Middle frontal gyrus (tissue), 1 donor: ENCODE measurements around the gene COQ5.
"Not testable (repeated sequence)": the region's sequence is repeated elsewhere in the genome, so short reads cannot be mapped to it uniquely, and the experiment has no call there.

Experiments
- DNase-seq: peaks from one replicate; pipeline ENCODE4 v3.0.0-alpha.2; 2015; ENCODE audit warnings: low spot score; ENCODE audit errors: extremely low spot score

COQ5 gene

DNA sequence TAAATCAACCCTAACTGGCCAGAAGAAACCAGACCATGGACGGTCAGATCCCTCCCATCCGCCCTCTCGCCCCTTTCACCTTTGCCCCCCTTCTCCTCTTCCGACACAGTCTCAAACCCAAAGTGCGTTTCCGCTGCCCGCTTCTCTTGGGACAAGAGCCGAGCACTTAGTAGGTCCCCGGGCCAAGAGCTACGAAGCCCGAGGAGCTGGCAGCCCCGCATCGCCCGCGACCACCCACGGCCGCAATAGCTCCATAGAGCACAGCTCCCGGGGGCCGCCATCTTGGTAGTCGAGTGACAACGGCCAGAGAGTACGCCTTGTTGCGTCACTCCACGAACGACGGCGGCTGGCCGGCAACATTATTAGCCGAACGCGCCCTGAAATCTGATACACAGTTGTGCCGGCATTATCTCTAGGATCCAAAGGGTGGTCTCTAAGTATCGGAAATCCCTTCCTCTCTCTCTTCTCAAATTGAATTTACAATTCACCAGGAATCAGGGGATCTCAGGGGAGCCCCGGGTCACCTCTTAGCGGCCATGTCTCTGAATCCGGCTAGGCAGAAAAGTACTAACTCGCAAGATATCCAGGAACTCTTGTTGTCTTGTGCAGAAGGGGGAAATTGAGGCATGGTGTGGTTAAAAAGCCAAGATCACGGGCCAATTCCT is at the start of gene COQ5:
Gene COQ5, minus strand, starts transcription at position 298 of the 665 bp plus-strand sequence. Its CDS starts 17 bp downstream, at position 281.
- DNase-seq: peak; percentile 87

DNA sequence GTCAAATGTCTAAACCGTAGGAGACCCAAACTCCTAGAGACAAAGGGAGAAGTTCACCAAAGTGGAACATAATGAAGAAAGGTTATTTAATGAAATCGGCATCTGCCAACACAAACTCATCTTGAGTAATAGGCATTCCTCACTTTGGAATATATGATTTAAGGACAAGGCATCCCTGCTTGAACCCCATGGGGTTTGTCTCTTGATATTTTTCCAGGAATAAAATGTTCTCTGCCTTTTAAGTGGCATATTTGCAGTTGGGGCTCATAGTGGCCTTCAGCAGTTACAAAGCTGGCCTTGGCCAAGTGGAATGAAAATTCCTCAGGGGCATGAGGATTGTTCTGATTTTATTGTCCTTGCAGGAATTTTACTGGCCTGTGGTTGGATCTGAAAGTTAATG is 45.1 kb upstream of the COQ5 start:
- no peak for DNase-seq

DNA sequence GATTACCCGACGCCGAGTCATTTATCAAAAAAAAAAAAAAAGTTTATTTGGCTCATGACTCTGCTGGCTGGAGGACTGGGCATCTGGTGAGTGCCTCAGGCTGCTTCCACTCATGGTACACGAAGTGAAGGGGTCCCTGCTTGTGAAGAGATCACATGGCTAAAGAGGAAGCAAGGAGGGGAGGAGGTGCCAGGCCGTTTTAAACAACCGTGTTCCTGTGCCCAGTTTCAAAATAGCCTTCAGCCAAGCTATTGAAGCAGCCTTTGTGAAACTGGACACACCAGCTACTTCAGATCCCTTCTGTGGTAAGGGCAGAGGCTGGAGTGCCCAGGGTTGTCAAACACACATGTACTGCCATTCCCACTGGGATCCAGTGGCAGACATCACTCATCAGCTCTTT is 44.6 kb upstream of the COQ5 start:
- DNase-seq: no peak

DNA sequence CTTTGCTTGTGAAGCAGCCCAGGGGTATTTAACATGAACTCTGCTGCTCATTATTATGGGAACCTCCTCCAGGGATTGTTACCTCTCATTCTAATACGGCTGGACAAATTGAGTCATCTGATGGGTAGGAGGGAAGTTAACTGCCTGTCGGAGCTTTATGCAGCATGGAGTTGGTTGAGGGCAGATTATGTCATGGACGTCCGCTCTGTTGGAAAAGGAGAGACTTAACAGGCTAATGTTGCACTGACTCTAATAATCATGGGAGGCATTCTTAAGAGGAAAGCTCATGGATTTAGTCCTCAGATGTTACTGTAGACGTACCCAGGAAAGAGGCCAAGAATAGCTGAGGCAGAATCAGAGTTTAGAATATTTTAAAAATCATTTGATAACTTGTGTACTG is 42.3 kb upstream of the COQ5 start:
- no peak for DNase-seq

DNA sequence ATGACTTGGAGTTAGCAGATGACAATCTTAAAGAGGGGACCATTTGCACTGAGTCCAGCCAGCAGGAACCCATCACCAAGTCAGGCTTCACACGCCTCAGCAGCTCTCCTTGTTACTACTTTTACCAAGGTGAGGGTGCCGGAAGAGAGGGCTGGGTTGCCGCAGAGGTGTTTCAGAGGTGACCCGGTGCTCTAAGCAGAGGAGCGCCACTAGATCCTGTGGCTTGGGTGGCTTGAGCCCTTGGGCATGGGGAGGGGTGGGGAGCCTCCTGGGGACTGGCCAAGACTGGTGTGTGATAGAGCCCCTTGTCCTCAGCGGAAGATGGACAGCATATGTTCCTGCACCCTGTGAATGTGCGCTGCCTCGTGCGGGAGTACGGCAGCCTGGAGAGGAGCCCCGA is 34.5 kb upstream of the COQ5 start:
- DNase-seq: no peak

GRCh38 chr12:120562906-120563305 is 33.9 kb upstream of the COQ5 start:
- no peak for DNase-seq

DNA sequence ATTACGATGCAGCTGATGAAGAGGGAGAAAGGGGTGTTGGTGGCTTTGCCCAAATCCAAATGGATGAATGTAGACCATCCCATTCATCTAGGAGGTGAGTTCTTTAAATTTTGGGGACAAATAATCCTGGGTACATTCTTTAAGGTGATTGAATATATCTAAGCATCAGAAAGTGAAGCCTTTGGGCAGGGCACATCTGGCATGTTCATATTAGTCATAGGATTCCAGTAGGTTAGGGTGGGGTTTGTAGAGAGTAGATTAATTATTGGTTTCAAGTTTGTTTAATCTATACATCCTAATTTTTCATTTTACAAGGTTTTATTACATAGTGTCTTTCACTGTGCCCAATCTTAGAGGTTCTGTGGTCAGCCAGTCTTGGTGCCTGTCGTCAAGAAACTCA is 28.6 kb upstream of the COQ5 start:
- no peak for DNase-seq

DNA sequence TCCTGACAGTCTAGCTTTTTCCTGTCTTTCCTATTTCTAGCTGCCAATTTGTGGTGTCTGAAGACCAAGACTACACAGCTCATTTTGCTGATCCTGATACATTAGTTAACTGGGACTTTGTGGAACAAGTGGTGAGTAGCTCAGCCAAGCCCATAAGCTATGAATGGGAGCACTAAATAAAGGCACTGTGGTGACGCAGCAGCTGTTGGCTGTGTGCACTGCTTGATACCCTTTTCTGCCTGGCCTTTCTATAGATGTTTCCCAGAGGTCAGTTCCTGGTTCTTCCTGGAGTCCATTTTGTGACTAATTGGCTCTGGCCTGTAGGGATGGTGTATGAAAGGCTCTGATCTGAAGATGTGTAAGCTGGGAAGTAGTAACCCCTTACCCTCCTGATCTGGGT is 25.7 kb upstream of the COQ5 start:
- DNase-seq: no peak

DNA sequence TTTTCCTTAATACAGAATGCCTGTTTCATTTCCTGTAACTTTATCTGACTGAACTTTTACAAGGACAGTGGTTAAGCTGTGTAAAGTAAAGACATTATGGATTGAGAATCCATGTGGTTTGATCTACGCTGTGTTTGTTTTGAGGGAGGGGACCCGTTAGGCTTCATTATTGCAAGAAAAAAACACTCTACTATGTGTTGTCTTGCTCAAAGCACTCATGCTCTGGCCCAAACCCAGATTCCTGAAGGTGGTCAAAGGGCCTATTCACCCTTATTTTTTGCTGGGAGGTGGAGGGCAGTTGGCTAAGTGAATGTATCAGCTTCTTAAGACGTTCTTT is 17.1 kb upstream of the COQ5 start:
- no peak for DNase-seq

GRCh38 chr12:120544691-120545090 is 15.7 kb upstream of the COQ5 start:
- no peak for DNase-seq

DNA sequence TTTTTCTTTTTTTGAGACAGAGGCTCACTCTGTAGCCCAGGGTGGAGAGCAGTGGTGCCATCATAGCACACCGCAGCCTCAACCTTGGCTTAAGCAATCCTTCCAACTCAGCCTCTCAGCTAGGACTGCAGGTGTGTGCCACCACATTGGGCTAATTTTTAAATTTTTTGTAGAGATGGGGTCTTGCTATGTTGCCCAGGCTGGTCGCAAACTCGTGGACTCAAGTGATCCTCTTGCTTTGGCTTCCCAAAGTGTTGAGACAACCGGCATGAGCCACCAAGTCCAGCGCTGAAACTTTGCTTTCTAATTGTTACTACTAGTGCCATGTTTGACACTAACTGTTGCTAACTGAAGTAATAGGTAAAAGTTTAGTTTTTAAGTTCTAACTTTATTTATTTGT is 13.2 kb upstream of the COQ5 start:
- no peak for DNase-seq

GRCh38 chr12:120540445-120540844 is 11.5 kb upstream of the COQ5 start:
- no peak for DNase-seq

DNA sequence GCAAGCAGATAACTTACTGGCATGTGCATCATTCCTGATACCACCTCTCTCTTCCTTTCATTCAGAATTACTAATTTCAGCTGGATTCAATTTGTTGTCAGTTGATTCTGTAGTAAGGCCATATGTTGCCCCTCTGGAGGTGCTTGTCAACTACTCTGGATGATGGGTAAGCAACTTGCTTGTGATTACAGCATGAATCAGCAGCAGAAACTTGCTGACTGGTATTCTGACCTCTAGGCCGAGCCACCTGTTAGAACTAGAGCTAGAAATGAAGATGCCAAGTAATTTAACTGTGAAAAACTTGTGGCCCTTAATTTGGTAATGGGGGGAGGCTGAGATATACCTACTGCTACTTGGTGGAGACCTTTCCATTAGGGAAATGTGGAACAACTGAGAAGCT is 10.3 kb upstream of the COQ5 start:
- DNase-seq: no peak

DNA sequence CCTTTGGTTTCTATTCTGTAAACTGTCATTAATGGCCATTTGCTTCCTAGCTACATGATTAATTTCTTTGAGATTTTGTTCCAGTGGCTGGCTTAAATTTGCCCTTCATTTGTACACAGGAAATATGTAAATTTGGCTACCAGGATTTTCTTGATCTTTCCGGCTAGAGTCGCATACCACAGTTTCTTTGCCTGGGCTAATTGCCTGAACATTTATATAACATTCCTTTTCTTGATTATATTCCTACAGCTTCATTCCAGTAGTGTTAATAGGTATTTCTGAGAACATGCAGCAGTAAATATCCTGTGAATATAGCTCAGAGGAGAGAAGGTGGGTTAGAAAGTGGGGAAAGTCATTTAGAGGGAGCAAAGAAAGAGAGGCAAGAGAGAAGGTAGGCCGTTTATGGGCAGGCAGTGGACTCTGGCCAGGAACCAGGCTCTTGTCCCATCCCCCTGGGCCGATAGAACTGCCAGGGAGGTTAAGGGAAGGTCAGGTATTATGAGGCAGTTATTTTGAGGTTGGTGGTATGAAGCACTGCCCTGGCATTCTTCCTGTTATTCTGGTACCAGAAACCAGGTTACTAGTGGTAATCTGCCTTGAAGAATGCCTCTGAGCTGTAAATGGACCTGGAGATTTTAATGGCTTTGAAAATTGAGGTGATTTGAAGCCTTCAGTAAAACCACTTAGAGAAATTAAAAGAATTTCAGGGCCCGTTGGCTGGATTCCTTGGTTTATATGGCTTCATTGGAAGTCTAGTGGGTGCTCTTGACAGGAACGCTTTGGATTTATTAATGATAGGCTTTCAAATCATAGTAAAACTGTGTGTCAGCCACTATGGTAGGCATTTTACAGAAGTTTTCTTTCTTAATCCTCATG is 9.6 kb upstream of the COQ5 start:
- no peak for DNase-seq

DNA sequence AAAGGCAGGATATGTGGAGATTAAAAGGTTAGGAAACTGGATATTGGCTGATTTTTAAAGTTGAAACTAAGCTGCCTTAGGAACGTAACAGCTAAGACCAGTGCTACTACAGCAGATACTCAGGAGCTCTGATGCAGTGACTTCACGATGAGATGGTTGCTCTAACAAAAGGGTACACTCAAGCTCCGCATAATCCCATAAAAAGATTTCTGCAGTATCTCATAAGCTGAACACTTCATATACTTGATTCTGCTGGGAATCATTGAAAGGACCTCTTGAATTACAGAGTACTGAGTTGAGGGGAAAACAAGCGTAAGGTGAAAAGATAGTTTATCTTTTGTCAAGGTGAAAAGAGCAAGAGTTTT is 8.9 kb upstream of the COQ5 start:
- no peak for DNase-seq

GRCh38 chr12:120536064-120536791 is 7.3 kb upstream of the COQ5 start:
- no peak for DNase-seq

- no peak for DNase-seq
Measured at GRCh38 chr12:120534703-120535655, 6.0 kb upstream of the COQ5 start.

GRCh38 chr12:120534203-120534702 is 5.3 kb upstream of the COQ5 start, which contains the start of gene RNF10:
Gene RNF10, plus strand, starts transcription at chr12:120534356. Its CDS starts 456 bp downstream, at chr12:120534812.
- peak; percentile 44 for DNase-seq

DNA sequence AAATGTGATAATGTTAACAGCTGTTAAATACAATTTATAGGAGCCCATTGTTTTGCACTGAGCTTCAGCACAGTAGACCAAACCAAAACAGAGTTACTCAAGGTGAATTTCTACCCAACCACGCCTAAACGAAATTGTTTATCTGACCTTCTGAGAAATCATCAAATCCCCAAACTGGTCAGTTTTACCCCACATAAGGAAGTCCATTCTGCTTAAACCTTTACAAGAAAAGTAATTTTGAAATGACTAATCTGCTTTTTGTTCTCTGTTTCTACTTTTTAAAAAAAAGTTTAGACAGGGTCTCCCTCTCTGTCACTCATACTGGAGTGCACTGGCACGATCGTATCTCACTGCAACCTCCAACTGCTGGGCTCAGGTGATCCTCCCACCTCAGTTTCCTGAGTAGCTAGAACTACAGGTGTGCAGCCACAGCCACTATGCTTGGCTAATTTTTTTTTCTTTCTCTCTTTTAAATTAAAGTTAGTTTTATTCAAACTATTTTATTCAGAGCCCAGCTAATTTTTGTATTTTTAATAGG is 3.8 kb upstream of the COQ5 start:
- no peak for DNase-seq

GRCh38 chr12:120530418-120530761 is 1.4 kb upstream of the COQ5 start:
- DNase-seq: not testable (repeated sequence)
